Smooth muscle cell (in vitro differentiated cells): ENCODE measurements around the gene DSTYK. TPM values are rescaled to one million over a fixed set of nuclear protein-coding genes. Genes with fewer than 3 reads are reported as not detected.

Experiments used
- DNase-seq: peaks from one replicate; lab custom pipeline; 2025; ENCODE audit not compliant: unreplicated experiment; lab: John Stamatoyannopoulos, UW
- H2AFZ ChIP-seq: fragments of 200-600 bp; sonication (generic); 2 replicates; pipeline ENCODE4 v1.6.0; 2016; ENCODE audit warnings: antibody characterized with exemption, low read depth, mild to moderate bottlenecking
- H3F3A ChIP-seq: fragments of 200-600 bp; sonication (generic); 2 replicates; pipeline ENCODE4 v1.6.0; 2017; ENCODE audit warnings: antibody characterized with exemption, low read depth
- H3K27ac ChIP-seq: fragments of 200-600 bp; sonication (generic); 2 replicates; pipeline ENCODE4 v1.5.1; 2016; ENCODE audit warnings: low read depth, mild to moderate bottlenecking
- H3K27me3 ChIP-seq: fragments of 200-600 bp; sonication (generic); 2 replicates; pipeline ENCODE4 v1.6.1; 2016; ENCODE audit warnings: low read depth, mild to moderate bottlenecking
- H3K36me3 ChIP-seq: fragments of 200-600 bp; sonication (generic); 2 replicates; pipeline ENCODE4 v1.5.1; 2016; ENCODE audit warnings: low read depth
- H3K4me1 ChIP-seq: fragments of 200-600 bp; sonication (generic); 2 replicates; pipeline ENCODE4 v1.5.1; 2016; ENCODE audit warnings: low read depth
- H3K4me2 ChIP-seq: fragments of 200-600 bp; sonication (generic); 2 replicates; pipeline ENCODE4 v1.6.0; 2016; ENCODE audit warnings: mild to moderate bottlenecking
- H3K4me3 ChIP-seq: fragments of 200-600 bp; sonication (generic); 2 replicates; pipeline ENCODE4 v1.5.1; 2016; ENCODE audit warnings: mild to moderate bottlenecking
- H3K79me2 ChIP-seq: fragments of 200-600 bp; sonication (generic); 2 replicates; pipeline ENCODE4 v1.6.0; 2016; ENCODE audit warnings: low read depth, mild to moderate bottlenecking
- H3K9ac ChIP-seq: fragments of 200-600 bp; sonication (generic); 2 replicates; pipeline ENCODE4 v1.6.0; 2016; ENCODE audit warnings: low read depth
- H3K9me3 ChIP-seq: fragments of 200-600 bp; sonication (generic); replicated peaks from 2 replicates; pipeline ENCODE4 v1.5.1; 2016; ENCODE audit warnings: low read depth
- H4K20me1 ChIP-seq: fragments of 200-600 bp; sonication (generic); 2 replicates; pipeline ENCODE4 v1.6.0; 2016; ENCODE audit warnings: low read depth
- CTCF ChIP-seq: fragments of 200-600 bp; sonication (generic); IDR thresholded peaks from 2 replicates; pipeline ENCODE4 v1.5.1; 2017; ENCODE audit warnings: borderline replicate concordance, mild to moderate bottlenecking, antibody characterized with exemption; ENCODE audit not compliant: insufficient read depth, poor library complexity, severe bottlenecking
- WGBS: methylation state at CpG from one replicate; pipeline ENCODE4 v1.1.7; 2016; ENCODE audit warnings: low lambda C conversion rate; 5-methylcytosine and 5-hydroxymethylcytosine counted together
- polyA plus RNA-seq: library from polyadenylated mRNA; unstranded; fragments of >200 nt; fragmentation: Nextera tagmentation; extraction: Ambion mirVana; gene quantifications from 2 replicates; pipeline ENCODE4 v1.2.1, GENCODE V29; 2016
- total RNA-seq: library from RNA; depleted of rRNA; stranded (reverse); fragments of >200 nt; gene quantifications from 2 replicates; pipeline ENCODE4 v1.2.3, GENCODE V29; 2014

The DSTYK gene
- total and polyA plus RNA-seq, 2 experiments from 2014 or later = 6.9 to 8.7 TPM

DNA sequence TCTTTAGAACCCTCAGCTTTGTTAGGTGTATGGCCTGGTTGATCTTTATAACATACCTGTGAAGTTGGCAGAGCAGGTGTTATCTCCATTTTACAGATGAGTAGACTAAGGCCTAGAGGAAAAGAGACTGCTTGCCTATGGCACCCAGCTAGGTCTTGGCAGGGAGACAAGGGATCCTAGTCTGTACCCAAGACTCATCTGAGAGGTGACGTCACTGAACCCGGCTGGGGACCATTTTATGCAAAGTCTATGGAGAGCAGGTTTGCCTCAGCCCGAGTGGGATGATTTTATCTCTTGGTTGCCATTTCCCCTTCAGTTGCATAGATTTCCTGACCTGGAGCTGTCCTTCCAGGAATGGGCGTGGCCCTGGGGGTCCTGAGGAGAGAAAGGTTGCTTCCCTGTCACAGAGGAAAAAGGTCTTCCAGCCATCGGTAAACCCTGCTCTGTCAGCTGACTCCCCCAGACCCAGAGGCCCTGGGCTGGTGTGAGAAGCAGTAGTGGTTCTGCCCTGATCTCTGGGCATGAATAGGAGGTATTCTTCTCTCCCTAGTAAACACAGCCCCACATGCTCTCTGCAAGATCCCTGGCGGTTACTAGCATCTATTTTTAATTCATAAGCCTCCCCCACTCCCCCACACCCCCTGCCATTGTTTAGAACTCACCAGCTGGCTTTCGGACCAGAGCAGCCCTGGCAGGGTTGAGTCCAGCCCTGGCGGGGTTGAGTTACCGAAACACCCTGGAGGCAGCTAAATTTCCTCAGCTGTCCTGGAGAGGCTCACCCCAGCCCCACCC is 35.8 kb upstream of the DSTYK start:
- Histone ChIP-seq H3K79me2 (no peaks in the 10 kb centered on the region), H4K20me1 (no peaks in the 10 kb centered on the region), H2AFZ (no peak overlapping the region), H3K4me1 (no peaks in the 10 kb centered on the region), H3K9me3 (no peaks in the 10 kb centered on the region), H3K27ac (no peak overlapping the region), H3K4me2 (no peak overlapping the region), H3F3A (no peaks in the 10 kb centered on the region), H3K9ac (no peak overlapping the region), H3K27me3 (no peaks in the 10 kb centered on the region), H3K4me3 (no peak overlapping the region), H3K36me3 (no peaks in the 10 kb centered on the region)
- TF ChIP-seq CTCF = no peak
- WGBS = 61% methylated on average over 9 of the region's 9 CpGs
- no peak for DNase-seq

DNA sequence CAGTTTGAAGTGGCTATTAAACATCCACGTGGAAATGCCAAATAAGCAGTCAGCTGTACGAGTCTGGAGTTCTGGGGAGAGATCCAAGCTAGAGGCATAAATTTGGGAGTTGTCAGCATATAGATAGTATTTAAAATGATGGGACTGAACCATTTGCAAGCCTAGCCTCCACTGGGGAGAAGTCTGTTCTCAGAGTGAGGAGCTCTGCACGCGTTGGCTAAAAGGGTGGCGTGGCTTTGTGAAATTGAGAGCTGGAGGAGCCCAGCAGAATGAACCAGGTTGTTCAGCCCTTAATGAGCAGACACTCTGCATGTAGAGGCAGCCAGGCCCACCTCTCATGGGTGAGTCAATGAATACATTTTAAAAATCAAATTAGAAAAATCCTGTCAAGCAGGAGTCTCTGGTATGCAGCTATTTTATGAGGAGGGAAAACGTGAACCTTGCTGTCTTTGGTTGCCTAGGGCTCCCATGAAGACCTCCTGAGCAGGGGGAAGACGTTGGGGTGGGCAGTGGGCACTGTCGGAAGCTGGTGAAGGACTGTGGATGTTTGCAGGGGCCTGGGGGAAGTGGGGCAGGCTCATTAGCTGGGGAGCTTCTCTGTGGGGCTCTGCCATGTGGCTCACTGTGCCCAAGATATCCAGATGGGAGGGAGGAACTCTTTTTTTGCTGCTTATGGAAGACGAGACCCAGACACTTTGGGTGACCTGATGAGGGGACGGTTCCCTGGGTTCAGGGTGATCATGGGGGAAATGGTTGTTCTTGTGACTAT is 35.0 kb upstream of the DSTYK start:
- DNase-seq = no peak
- Histone ChIP-seq H3K4me2 (no peak overlapping the region), H4K20me1 (no peaks in the 10 kb centered on the region), H3K79me2 (no peaks in the 10 kb centered on the region), H3K9me3 (no peaks in the 10 kb centered on the region), H3K4me3 (no peak overlapping the region), H3K9ac (no peak overlapping the region), H3F3A (no peaks in the 10 kb centered on the region), H3K27ac (no peak overlapping the region), H3K4me1 (no peaks in the 10 kb centered on the region), H3K36me3 (no peaks in the 10 kb centered on the region), H3K27me3 (no peaks in the 10 kb centered on the region), H2AFZ (no peak overlapping the region)
- WGBS = 77% methylated on average over 10 of the region's 10 CpGs
- TF ChIP-seq CTCF = no peak

DNA sequence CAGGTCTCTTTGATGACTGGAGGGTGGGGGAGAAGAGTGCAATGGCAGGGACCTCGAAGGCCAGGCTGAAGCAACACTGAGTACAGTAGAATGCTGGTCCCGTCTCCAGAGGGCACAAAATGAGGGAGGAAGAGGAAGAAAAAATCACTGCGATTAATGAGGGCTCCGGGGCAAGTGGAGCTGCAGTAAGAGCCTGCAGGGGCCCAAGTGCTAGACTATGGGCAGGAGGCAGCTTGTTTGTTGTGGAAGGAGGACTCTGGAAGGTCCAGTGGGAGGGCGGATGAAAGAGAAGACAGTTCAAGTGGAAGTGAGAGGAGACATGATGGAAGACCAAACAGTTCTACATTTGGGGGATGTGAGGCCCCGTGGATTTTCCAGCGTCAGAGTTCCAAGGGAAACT is 33.6 kb upstream of the DSTYK start:
- 90% methylated on average over 7 of the region's 7 CpGs for WGBS
- Histone ChIP-seq H3F3A (no peaks in the 10 kb centered on the region), H3K9me3 (no peaks in the 10 kb centered on the region), H4K20me1 (no peaks in the 10 kb centered on the region), H2AFZ (no peak overlapping the region), H3K4me2 (no peak overlapping the region), H3K27ac (no peak overlapping the region), H3K79me2 (no peaks in the 10 kb centered on the region), H3K36me3 (no peaks in the 10 kb centered on the region), H3K4me3 (no peak overlapping the region), H3K27me3 (no peaks in the 10 kb centered on the region), H3K4me1 (no peaks in the 10 kb centered on the region), H3K9ac (no peak overlapping the region)
- DNase-seq = no peak
- no peak for TF ChIP-seq CTCF
